Umbilical cord (tissue), 2 donors: Measurements from ENCODE around the gene ARID5A. TPM values are rescaled to one million over a fixed set of nuclear protein-coding genes. Genes with fewer than 3 reads are reported as not detected.

Experiments
- DNase-seq: peaks from one replicate; pipeline ENCODE4 v3.0.0-alpha.2; 2015; ENCODE audit warnings: low spot score
- total RNA-seq: library from RNA; depleted of rRNA; stranded (reverse); fragments of >200 nt; gene quantifications from one replicate; pipeline ENCODE4 v1.2.3, GENCODE V29; 2014; ENCODE audit warnings: low replicate concordance; ENCODE audit not compliant: insufficient read depth

ARID5A gene
- total RNA-seq, 1 donor from 2014 or later: 11.3 TPM

GRCh38 chr2:96601382-96602292 lies 65.1 kb downstream of the ARID5A start:
- no peak for DNase-seq

Other genes starting within 250 kb of the ARID5A start
- 36.6 TPM for gene SNRNP200, start 231.2 kb upstream of the ARID5A start, total RNA-seq
- gene ITPRIPL1, start 211.4 kb upstream of the ARID5A start, total RNA-seq: 5.5 TPM
- gene NCAPH, start 201.0 kb upstream of the ARID5A start, total RNA-seq: 1.7 TPM
- not detected for gene NEURL3, start 31.4 kb upstream of the ARID5A start, total RNA-seq
- gene KANSL3, start 101.6 kb downstream of the ARID5A start, total RNA-seq: 28.2 TPM
- gene FER1L5, start 106.0 kb downstream of the ARID5A start, total RNA-seq: 0.48 TPM
- gene LMAN2L, start 203.3 kb downstream of the ARID5A start, total RNA-seq: 9.4 TPM
- 1.4 TPM for gene CNNM4, start 224.2 kb downstream of the ARID5A start, total RNA-seq